ENCODE data around the gene UBXN6. TPM values are rescaled to one million over a fixed set of nuclear protein-coding genes. Genes with fewer than 3 reads are reported as not detected.

The UBXN6 gene, protein sequence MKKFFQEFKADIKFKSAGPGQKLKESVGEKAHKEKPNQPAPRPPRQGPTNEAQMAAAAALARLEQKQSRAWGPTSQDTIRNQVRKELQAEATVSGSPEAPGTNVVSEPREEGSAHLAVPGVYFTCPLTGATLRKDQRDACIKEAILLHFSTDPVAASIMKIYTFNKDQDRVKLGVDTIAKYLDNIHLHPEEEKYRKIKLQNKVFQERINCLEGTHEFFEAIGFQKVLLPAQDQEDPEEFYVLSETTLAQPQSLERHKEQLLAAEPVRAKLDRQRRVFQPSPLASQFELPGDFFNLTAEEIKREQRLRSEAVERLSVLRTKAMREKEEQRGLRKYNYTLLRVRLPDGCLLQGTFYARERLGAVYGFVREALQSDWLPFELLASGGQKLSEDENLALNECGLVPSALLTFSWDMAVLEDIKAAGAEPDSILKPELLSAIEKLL
- 51.7 and 52.8 TPM in 2 replicates for total RNA-seq

- Mint-ChIP-seq H3K36me3 (ENCODE audit: low read depth) (no peaks in the 10 kb centered on the region), H3K4me1 (ENCODE audit: low read depth) (peaks cover 12% of the 10 kb centered on the region), H3K4me3 (ENCODE audit: low read depth) (peak within 1 kb of the TSS; percentile 92), H3K27me3 (ENCODE audit: low read depth) (no peaks in the 10 kb centered on the region), H3K27ac (peak within 1 kb of the TSS; percentile 85), H3K9me3 (no peaks in the 10 kb centered on the region)
- intact Hi-C loops (cut with micrococcal nuclease) = loop anchor here (1.0 to 10.0 kb wide), 3 partner anchors 15 to 211 kb away; partner anchors contain the start of genes CHAF1A, HDGFL2, SH3GL1 and YJU2
- DNase-seq (ENCODE audit: low spot score) = peak; percentile 98
Observed at GRCh38 chr19:4457654-4458395, at the start of gene UBXN6. TSS of gene UBXN6 (minus strand) at chr19:4457794. CDS start at chr19:4457697, 97 bp downstream.

DNA sequence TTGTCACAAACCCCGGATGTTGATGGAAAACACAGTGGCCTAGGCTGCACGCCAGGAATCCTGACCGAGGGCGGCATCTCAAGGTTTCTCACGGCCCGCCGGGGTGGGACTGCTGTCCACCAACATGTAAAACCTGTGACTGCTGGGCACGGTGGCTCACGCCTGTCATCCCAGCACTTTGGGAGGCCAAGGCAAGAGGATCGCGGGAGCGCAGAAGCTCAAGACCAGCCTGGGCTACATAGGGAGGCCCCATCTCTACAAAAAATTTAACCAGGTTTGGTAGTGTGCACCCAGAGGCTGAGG, 49.5 kb upstream of the UBXN6 start:
- H3K27me3 Mint-ChIP-seq (ENCODE audit: low read depth) = no peaks in the 10 kb centered on the region
- H3K36me3 Mint-ChIP-seq (ENCODE audit: low read depth) = peaks cover 3% of the 10 kb centered on the region
- intact Hi-C loops (cut with micrococcal nuclease) = no loop called here
- H3K4me1 Mint-ChIP-seq (ENCODE audit: low read depth) = peaks cover 6% of the 10 kb centered on the region
- no peaks in the 10 kb centered on the region for H3K9me3 Mint-ChIP-seq
- H3K27ac Mint-ChIP-seq = no peak overlapping the region
- no peak for DNase-seq (ENCODE audit: low spot score)
- H3K4me3 Mint-ChIP-seq (ENCODE audit: low read depth) = no peak overlapping the region

DNA sequence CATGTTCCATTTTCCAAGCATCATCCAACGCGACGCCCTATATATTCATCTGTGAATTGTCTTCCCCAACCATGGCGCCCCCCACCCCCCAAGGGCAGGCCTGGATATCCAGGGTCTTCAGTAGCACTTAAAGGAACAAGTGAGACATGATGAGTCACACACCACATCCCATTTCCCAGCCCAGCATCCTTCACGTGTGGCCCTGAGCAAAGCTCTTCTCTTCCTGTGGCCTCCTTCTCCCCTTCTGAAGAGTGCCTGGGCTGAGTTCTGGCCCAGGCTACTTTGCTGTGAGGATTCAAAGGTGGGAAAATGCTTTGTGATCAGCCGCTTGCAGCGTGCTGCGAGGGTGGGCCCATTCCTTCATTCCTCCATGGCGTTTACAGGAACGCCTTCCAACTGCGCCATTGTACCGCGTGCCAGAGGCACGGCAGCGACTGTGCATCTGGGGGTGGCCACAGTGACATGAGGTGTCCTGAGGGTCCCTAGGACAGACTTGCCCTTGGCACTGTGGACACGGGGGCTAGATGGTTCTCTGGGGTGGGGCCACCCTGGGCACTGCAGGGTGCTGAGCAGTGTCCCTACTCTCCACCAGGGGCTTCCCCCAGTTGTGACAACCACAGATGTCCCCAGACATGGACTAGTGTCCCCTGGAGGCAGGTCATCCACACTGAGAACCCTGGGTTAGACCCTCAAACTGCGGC, 49.0 kb upstream of the UBXN6 start:
- no peaks in the 10 kb centered on the region for H3K27me3 Mint-ChIP-seq (ENCODE audit: low read depth)
- DNase-seq (ENCODE audit: low spot score) = no peak
- intact Hi-C loops (cut with micrococcal nuclease) = no loop called here
- H3K27ac Mint-ChIP-seq = peak overlapping the region; percentile 74
- H3K36me3 Mint-ChIP-seq (ENCODE audit: low read depth) = peaks cover 3% of the 10 kb centered on the region
- H3K4me3 Mint-ChIP-seq (ENCODE audit: low read depth) = no peak overlapping the region
- no peaks in the 10 kb centered on the region for H3K9me3 Mint-ChIP-seq
- peaks cover 6% of the 10 kb centered on the region for H3K4me1 Mint-ChIP-seq (ENCODE audit: low read depth)

DNA sequence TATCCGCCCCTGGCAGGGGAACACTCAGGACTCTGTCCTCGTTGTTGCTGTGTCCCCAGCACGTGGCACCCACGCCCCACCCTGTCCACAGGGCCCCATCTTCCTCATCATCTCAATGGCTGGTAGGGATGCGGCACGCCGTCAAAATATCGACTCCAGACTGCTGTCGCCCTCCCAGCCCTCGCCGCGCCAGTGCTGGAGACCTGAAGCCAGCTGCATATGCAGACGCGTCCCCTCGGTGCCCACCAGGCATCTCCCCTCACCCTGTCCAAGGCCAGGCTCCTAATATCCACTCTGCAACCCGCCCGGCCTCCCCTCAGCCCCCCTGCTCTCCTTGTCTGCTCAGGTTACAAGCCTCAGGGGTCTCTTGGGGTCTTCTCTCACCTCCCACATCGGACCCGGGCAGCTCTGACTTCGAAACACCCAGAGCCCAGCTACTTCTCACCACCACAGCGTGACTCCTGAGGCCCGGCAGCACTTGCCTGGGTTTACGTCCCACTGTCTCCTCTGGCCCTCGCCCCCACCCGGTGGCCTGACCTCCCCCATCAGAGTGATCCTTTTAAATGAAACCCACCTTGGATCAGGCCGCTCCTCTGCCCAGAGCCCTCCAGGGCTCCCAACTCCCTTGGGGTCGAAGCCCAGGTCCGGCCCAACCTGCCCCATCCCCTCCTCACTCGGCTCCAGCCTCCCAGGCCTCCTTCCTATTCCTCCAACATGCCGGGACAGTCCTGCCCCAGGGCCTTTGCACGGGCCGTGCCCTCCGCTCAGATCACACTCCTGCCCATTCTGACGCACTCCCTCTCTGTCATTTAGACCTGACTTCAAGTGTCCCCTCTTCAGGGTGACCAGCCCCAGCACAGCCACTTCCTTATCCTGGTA, 48.2 kb upstream of the UBXN6 start:
- Mint-ChIP-seq H3K9me3 (no peaks in the 10 kb centered on the region), H3K36me3 (ENCODE audit: low read depth) (peaks cover 3% of the 10 kb centered on the region)

GRCh38 chr19:4504891-4505569, 47.4 kb upstream of the UBXN6 start:
- Mint-ChIP-seq H3K27ac (peak overlapping the region; percentile 38), H3K27me3 (ENCODE audit: low read depth) (no peaks in the 10 kb centered on the region), H3K4me1 (ENCODE audit: low read depth) (peaks cover 6% of the 10 kb centered on the region), H3K9me3 (no peaks in the 10 kb centered on the region), H3K36me3 (ENCODE audit: low read depth) (peaks cover 3% of the 10 kb centered on the region), H3K4me3 (ENCODE audit: low read depth) (no peak overlapping the region)
- DNase-seq (ENCODE audit: low spot score) = no peak
- intact Hi-C loops (cut with micrococcal nuclease) = no loop called here

More for the DNA sequence above, 48.2 kb upstream of the UBXN6 start:
- peak overlapping the region; percentile 74 for H3K27ac Mint-ChIP-seq
- peaks cover 6% of the 10 kb centered on the region for H3K4me1 Mint-ChIP-seq (ENCODE audit: low read depth)
- H3K27me3 Mint-ChIP-seq (ENCODE audit: low read depth) = no peaks in the 10 kb centered on the region
- DNase-seq (ENCODE audit: low spot score) = no peak
- intact Hi-C loops (cut with micrococcal nuclease) = no loop called here
- no peak overlapping the region for H3K4me3 Mint-ChIP-seq (ENCODE audit: low read depth)

DNA sequence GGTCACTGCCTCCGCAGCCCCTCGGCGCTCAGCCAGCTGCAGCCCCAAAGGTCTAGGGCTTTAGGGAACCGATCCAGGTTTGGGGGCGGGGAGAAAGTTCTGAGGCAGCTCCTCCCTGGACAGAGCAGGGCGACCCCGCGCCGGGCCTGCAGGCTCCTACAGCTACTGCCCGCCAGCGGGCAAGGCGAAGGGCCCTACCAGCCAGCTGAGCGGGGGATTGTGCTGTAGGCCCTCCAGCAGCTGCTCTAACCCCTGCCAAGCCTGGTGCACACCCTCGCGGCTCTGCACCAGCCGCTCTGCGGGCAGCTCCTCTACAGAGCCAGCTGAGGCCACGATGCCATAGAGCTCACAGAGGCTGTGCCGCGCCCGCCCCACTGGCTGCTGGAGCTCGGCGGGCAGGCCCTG, 46.7 kb upstream of the UBXN6 start:
- no peak for DNase-seq (ENCODE audit: low spot score)
- H3K27me3 Mint-ChIP-seq (ENCODE audit: low read depth) = no peaks in the 10 kb centered on the region
- H3K4me3 Mint-ChIP-seq (ENCODE audit: low read depth) = no peak overlapping the region
- intact Hi-C loops (cut with micrococcal nuclease) = no loop called here
- peaks cover 6% of the 10 kb centered on the region for H3K4me1 Mint-ChIP-seq (ENCODE audit: low read depth)
- no peaks in the 10 kb centered on the region for H3K9me3 Mint-ChIP-seq
- no peak overlapping the region for H3K27ac Mint-ChIP-seq
- H3K36me3 Mint-ChIP-seq (ENCODE audit: low read depth) = peaks cover 5% of the 10 kb centered on the region

- no peak overlapping the region for H3K4me3 Mint-ChIP-seq (ENCODE audit: low read depth)
- H3K27ac Mint-ChIP-seq = no peak overlapping the region
- peaks cover 6% of the 10 kb centered on the region for H3K4me1 Mint-ChIP-seq (ENCODE audit: low read depth)
- no peaks in the 10 kb centered on the region for H3K27me3 Mint-ChIP-seq (ENCODE audit: low read depth)
- H3K9me3 Mint-ChIP-seq = no peaks in the 10 kb centered on the region
- peaks cover 6% of the 10 kb centered on the region for H3K36me3 Mint-ChIP-seq (ENCODE audit: low read depth)
- intact Hi-C loops (cut with micrococcal nuclease) = no loop called here
- DNase-seq (ENCODE audit: low spot score) = no peak
Observed at GRCh38 chr19:4503825-4504170, 46.2 kb upstream of the UBXN6 start.

- Mint-ChIP-seq H3K36me3 (ENCODE audit: low read depth) (peaks cover 6% of the 10 kb centered on the region), H3K9me3 (no peaks in the 10 kb centered on the region), H3K27me3 (ENCODE audit: low read depth) (no peaks in the 10 kb centered on the region), H3K27ac (no peak overlapping the region), H3K4me1 (ENCODE audit: low read depth) (peaks cover 6% of the 10 kb centered on the region), H3K4me3 (ENCODE audit: low read depth) (no peak overlapping the region)
- DNase-seq (ENCODE audit: low spot score) = no peak
- intact Hi-C loops (cut with micrococcal nuclease) = no loop called here
Observed at GRCh38 chr19:4503132-4503824, 45.7 kb upstream of the UBXN6 start.

GRCh38 chr19:4502282-4503131, 44.9 kb upstream of the UBXN6 start:
- Mint-ChIP-seq H3K27me3 (ENCODE audit: low read depth) (no peaks in the 10 kb centered on the region), H3K9me3 (no peaks in the 10 kb centered on the region), H3K4me1 (ENCODE audit: low read depth) (peaks cover 6% of the 10 kb centered on the region), H3K27ac (no peak overlapping the region), H3K36me3 (ENCODE audit: low read depth) (peaks cover 6% of the 10 kb centered on the region), H3K4me3 (ENCODE audit: low read depth) (no peak overlapping the region)
- intact Hi-C loops (cut with micrococcal nuclease) = no loop called here
- no peak for DNase-seq (ENCODE audit: low spot score)

DNA sequence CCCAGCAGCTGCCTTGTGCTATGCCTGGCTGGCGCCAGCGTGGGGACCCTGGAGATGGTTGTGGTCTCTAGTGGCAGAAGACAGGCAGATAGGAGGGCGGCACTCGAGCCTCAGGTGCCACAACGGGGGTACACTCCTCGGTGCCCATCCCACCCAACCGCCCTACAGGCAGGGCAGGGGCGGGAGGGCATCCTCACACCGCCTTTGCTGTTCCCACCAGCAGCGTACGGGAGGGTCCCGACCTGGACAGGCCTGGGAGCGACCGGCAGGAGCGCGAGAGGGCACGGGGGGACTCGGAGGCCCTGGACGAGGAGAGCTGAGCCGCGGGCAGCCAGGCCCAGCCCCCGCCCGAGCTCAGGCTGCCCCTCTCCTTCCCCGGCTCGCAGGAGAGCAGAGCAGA, 44.1 kb upstream of the UBXN6 start:
- peaks cover 6% of the 10 kb centered on the region for H3K36me3 Mint-ChIP-seq (ENCODE audit: low read depth)
- H3K4me1 Mint-ChIP-seq (ENCODE audit: low read depth) = peaks cover 5% of the 10 kb centered on the region
- DNase-seq (ENCODE audit: low spot score) = no peak
- no peaks in the 10 kb centered on the region for H3K27me3 Mint-ChIP-seq (ENCODE audit: low read depth)
- intact Hi-C loops (cut with micrococcal nuclease) = no loop called here
- H3K27ac Mint-ChIP-seq = no peak overlapping the region
- no peaks in the 10 kb centered on the region for H3K9me3 Mint-ChIP-seq
- H3K4me3 Mint-ChIP-seq (ENCODE audit: low read depth) = no peak overlapping the region
